T-helper 2 cell treated with Interferon-gamma antibody and Interleukin-4, amounts not matched to agents 100 ng/mL and 5 ng/mL, for 36 hours (primary cell): Measurements from ENCODE around the gene KRT33A. TPM values are rescaled to one million over a fixed set of nuclear protein-coding genes. Genes with fewer than 3 reads are reported as not detected.

Experiments
- intact Hi-C: fragments of 100-400 bp; cut with micrococcal nuclease; formaldehyde crosslinking; loops from one replicate; pipeline ENCODE4 v1.15.1; 2023
- total RNA-seq: library from RNA; stranded (reverse); gene quantifications from 2 replicates; pipeline ENCODE4 v1.2.3, GENCODE V29; 2022

The KRT33A gene
- total RNA-seq, 1 donor from 2014 or later: not detected

- intact Hi-C loops: no loop called here
These were observed 21.2 kb downstream of the KRT33A start for GRCh38 chr17:41329279-41329948.

GRCh38 chr17:41328207-41328606 is 22.4 kb downstream of the KRT33A start:
- intact Hi-C loops: no loop called here

GRCh38 chr17:41327411-41328120 is 23.1 kb downstream of the KRT33A start:
- intact Hi-C loops: no loop called here

- intact Hi-C loops: no loop called here
These were observed 24.2 kb downstream of the KRT33A start for GRCh38 chr17:41326173-41327145.

GRCh38 chr17:41325611-41326010 is 25.0 kb downstream of the KRT33A start:
- intact Hi-C loops: no loop called here

GRCh38 chr17:41325126-41325525 is 25.5 kb downstream of the KRT33A start:
- intact Hi-C loops: no loop called here

- intact Hi-C loops: no loop called here
These were observed 26.2 kb downstream of the KRT33A start for GRCh38 chr17:41324180-41325075.

- intact Hi-C loops: no loop called here
These were observed 27.4 kb downstream of the KRT33A start for GRCh38 chr17:41322903-41323895.

GRCh38 chr17:41322094-41322902 is 28.3 kb downstream of the KRT33A start:
- intact Hi-C loops: no loop called here

GRCh38 chr17:41318231-41318630 is 32.4 kb downstream of the KRT33A start:
- intact Hi-C loops: no loop called here

GRCh38 chr17:41315814-41316445 is 34.7 kb downstream of the KRT33A start:
- intact Hi-C loops: no loop called here

GRCh38 chr17:41315204-41315794 is 35.3 kb downstream of the KRT33A start, which contains the start of gene KRTAP17-1:
TSS of gene KRTAP17-1 (minus strand) at chr17:41315710. CDS start at chr17:41315650, 60 bp downstream.
- intact Hi-C loops: no loop called here

GRCh38 chr17:41311111-41311510 is 39.5 kb downstream of the KRT33A start:
- intact Hi-C loops: no loop called here

GRCh38 chr17:41308918-41309359 is 41.7 kb downstream of the KRT33A start, which contains the start of gene KRTAP16-1:
TSS of gene KRTAP16-1 (minus strand) at chr17:41309309. CDS start at chr17:41309253, 56 bp downstream.
- intact Hi-C loops: no loop called here

GRCh38 chr17:41308251-41308917 is 42.2 kb downstream of the KRT33A start:
- intact Hi-C loops: no loop called here

GRCh38 chr17:41307647-41308046 is 43.0 kb downstream of the KRT33A start:
- intact Hi-C loops: no loop called here

GRCh38 chr17:41304091-41304490 is 46.5 kb downstream of the KRT33A start:
- intact Hi-C loops: no loop called here
